Heart left ventricle (tissue), 13 donors: ENCODE results near the gene SPEM3.

ENCODE experiments used
- CTCF ChIP-seq, 12 donors: fragments of 200-600 bp; sonication (generic) in 4 of 12; IDR thresholded peaks; one replicate each; pipeline versions ENCODE4 v1.5.0 to v1.8.0; 2018 to 2022; ENCODE audit warnings: antibody characterized with exemption in 12 of 12, mild to moderate bottlenecking in 5 of 12
- POLR2A ChIP-seq, 2 donors: fragments of 450-650 bp; IDR thresholded peaks; one replicate each; pipeline ENCODE4 v1.6.1; 2017; ENCODE audit warnings: antibody characterized with exemption in 2 of 2, mild to moderate bottlenecking in 2 of 2, moderate library complexity in 2 of 2
- donor health status: ischemic (EF 13 %, LVEDD 7.1; RV severe dilation, severe dysfunction).
- donor health status: DM: no; HTN: yes; CAD: no.
- donor health status: DM: no; HTN: no; CAD: no.
- donor health status: ischemic (EF 25% LVEDD 6.9; RV normal size, moderate dysfunction).
- donor health status: ischemic (EF 25% LVEDD 5.7; RV mildly dilated, moderate dysfunction).
- donor health status: ischemic (EF 35%, LVEDD 5.7; RV mildly dilated, moderate dysfunction).
- donor health status: nonischemic (EF 11% LVEDD 7.7; RV severe dilation, severe dysfunction).
- donor health status: DM: yes; HTN: yes; CAD: no.
- donor health status: PGD.
- donor health status: ischemic (EF 29% LVEDD 5.4; RV normal size, mild dysfunction).
- donor health status: nonischemic (EF 23%, LVEDD 6.1; RV moderate dilation, normal function).

- TF ChIP-seq CTCF (IDR thresholded peaks at IDR 0.05), result no peak
- no peak for TF ChIP-seq POLR2A (IDR thresholded peaks at IDR 0.05)
Observed at GRCh38 chr17:7478276-7479212, 49.9 kb downstream of the SPEM3 start.
